GM12878 (cell line): Measurements from ENCODE around the gene CYS1. TPM values are rescaled to one million over a fixed set of nuclear protein-coding genes. Genes with fewer than 3 reads are reported as not detected.

Experiments
- ATAC-seq: fragments of 200-7000 bp; cut with Tn5 transposase; 3 replicates; pipeline ENCODE4 v1.9.1; 2020; ENCODE audit warnings: mild to moderate bottlenecking, moderate library complexity
- BruUV-seq: library from RNA; stranded (reverse); fragments of 400-500 nt; replicated peaks from 2 replicates; lab custom pipeline; 2021; lab: Mats Ljungman, UMichigan
- CTCF ChIA-PET: fragments of 300-600 bp; sonication (Branson Sonifier 250); formaldehyde crosslinking; extraction: SDS; loops from one replicate; lab custom pipeline; 2021; ENCODE audit warnings: inconsistent platforms; lab: Yijun Ruan, JAX
- POLR2A ChIA-PET: fragments of 350-600 bp; formaldehyde crosslinking; extraction: SDS; loops from one replicate; lab custom pipeline; 2021; ENCODE audit warnings: inconsistent platforms; lab: Charles Lee
- RAD21 ChIA-PET: fragments of 300-600 bp; sonication (Branson Sonifier 250); formaldehyde crosslinking; loops from one replicate; lab custom pipeline; 2023; ENCODE audit warnings: antibody characterized with exemption; ENCODE audit not compliant: unreplicated experiment; lab: Charles Lee
- SMC1A ChIA-PET: fragments of 300-600 bp; sonication (Branson Sonifier 250); formaldehyde crosslinking; loops from one replicate; lab custom pipeline; 2023; ENCODE audit not compliant: unreplicated experiment, uncharacterized antibody; lab: Charles Lee
- DNase-seq: peaks from one replicate; pipeline ENCODE4 v3.0.0-alpha.2; 2011; ENCODE audit warnings: low read depth, low spot score
- FAIRE-seq: peaks from 3 replicates; lab custom pipeline; 2011; peaks lifted over from hg19 to GRCh38; lab: Jason Lieb, UNC
- H2AFZ ChIP-seq: 2 replicates; pipeline ENCODE4 v1.6.0; 2011; ENCODE audit warnings: low read depth, low read length, control low read depth; ENCODE audit not compliant: control insufficient read depth
- H3K27ac ChIP-seq: 2 replicates; pipeline ENCODE4 v1.5.1; 2011; ENCODE audit warnings: control low read depth; ENCODE audit not compliant: control insufficient read depth, insufficient read depth
- H3K27me3 ChIP-seq, 2 experiments: replicated peaks in 1 of 2; 2 replicates each; pipeline versions ENCODE4 v1.6.0 to v1.6.1; 2011; ENCODE audit warnings: low read length in 1 of 2; ENCODE audit not compliant: control insufficient read depth in 2 of 2, insufficient read depth in 2 of 2
- H3K36me3 ChIP-seq, 2 experiments: 2 replicates each; pipeline ENCODE4 v1.5.1; 2011; ENCODE audit warnings: low read length in 1 of 2; ENCODE audit not compliant: control insufficient read depth in 2 of 2, insufficient read depth in 2 of 2
- H3K4me1 ChIP-seq: 2 replicates; pipeline ENCODE4 v1.6.1; 2011; ENCODE audit warnings: mild to moderate bottlenecking, low read length, moderate library complexity, mixed read lengths; ENCODE audit not compliant: control insufficient read depth, insufficient read depth
- H3K4me2 ChIP-seq: 2 replicates; pipeline ENCODE4 v1.6.0; 2011; ENCODE audit warnings: control low read depth; ENCODE audit not compliant: control insufficient read depth, insufficient read depth
- H3K4me3 ChIP-seq: fragments of 200-600 bp; sonication (generic); 2 replicates; pipeline ENCODE4 v1.5.1; 2016
- H3K79me2 ChIP-seq: 2 replicates; pipeline ENCODE4 v1.6.0; 2011; ENCODE audit warnings: low read length; ENCODE audit not compliant: control insufficient read depth, insufficient read depth
- H3K9ac ChIP-seq: 2 replicates; pipeline ENCODE4 v1.8.0; 2011; ENCODE audit warnings: low read length, control low read depth, mixed read lengths; ENCODE audit not compliant: control insufficient read depth, insufficient read depth
- H3K9me3 ChIP-seq: replicated peaks from 3 replicates; pipeline ENCODE4 v1.5.1; 2011; ENCODE audit warnings: mild to moderate bottlenecking, low read length; ENCODE audit not compliant: control insufficient read depth, insufficient read depth
- H4K20me1 ChIP-seq: 2 replicates; pipeline ENCODE4 v1.6.0; 2011; ENCODE audit not compliant: control insufficient read depth, insufficient read depth
- BHLHE40 ChIP-seq, 2 experiments: fragments of 450-650 bp in 1 of 2; IDR thresholded peaks; 2 replicates each; pipeline ENCODE4 v1.6.1; 2011 to 2017; ENCODE audit warnings: low read depth in 2 of 2, borderline replicate concordance in 1 of 2, improper control_type of control experiment in 1 of 2, low read length in 1 of 2, mild to moderate bottlenecking in 1 of 2
- CREB1 ChIP-seq: IDR thresholded peaks from 2 replicates; pipeline ENCODE4 v1.6.1; 2012; ENCODE audit warnings: low read depth, mild to moderate bottlenecking, inconsistent platforms
- CTCF ChIP-seq, 3 experiments: IDR thresholded peaks in 2 of 3; conservative IDR thresholded peaks in 1 of 3; 2 replicates each; pipeline ENCODE4 v1.5.1; 2011; ENCODE audit warnings: low read depth in 3 of 3, low read length in 3 of 3, mild to moderate bottlenecking in 3 of 3, control low read depth in 2 of 3, moderate library complexity in 2 of 3, inconsistent platforms in 1 of 3, mixed read lengths in 1 of 3; ENCODE audit not compliant: control insufficient read depth in 2 of 3, insufficient read depth in 1 of 3; ENCODE audit errors: extremely low read depth in 1 of 3
- EED ChIP-seq: sonication (generic); IDR thresholded peaks from 2 replicates; pipeline ENCODE4 v1.6.1; 2016; ENCODE audit warnings: antibody characterized with exemption, low read depth
- ELK1 ChIP-seq: IDR thresholded peaks from 2 replicates; pipeline ENCODE4 v1.6.1; 2012; ENCODE audit warnings: low read depth, low read length, improper control_type of control experiment
- KAT2A ChIP-seq: conservative IDR thresholded peaks from 2 replicates; pipeline ENCODE4 v1.6.1; 2011; ENCODE audit warnings: low read depth, low read length; ENCODE audit not compliant: control insufficient read depth
- WGBS: methylation state at CpG from one replicate; pipeline ENCODE4 v1.1.6; 2016; ENCODE audit warnings: low lambda C conversion rate; ENCODE audit not compliant: insufficient replicate concordance, insufficient coverage; ENCODE audit errors: missing lambda C conversion rate; 5-methylcytosine and 5-hydroxymethylcytosine counted together
- in situ Hi-C: fragments of 300-500 bp; cut with MboI; formaldehyde crosslinking; loops from 9 replicates; pipeline ENCODE4 v1.14.3; 2018; ENCODE audit warnings: mixed read lengths
- intact Hi-C: fragments of 100-400 bp; cut with micrococcal nuclease; formaldehyde crosslinking; loops from one replicate; pipeline ENCODE4 v1.14.2; 2022; ENCODE audit not compliant: unreplicated experiment
- polyA plus RNA-seq, 11 experiments: library from polyadenylated mRNA; depleted of rRNA in 4 of 11; unstranded in 6 of 11; stranded (reverse) in 5 of 11; fragments of >200 nt; fragmentation: Nextera tagmentation in 4 of 11; fragmentation: Illumina TruSeq in 1 of 11; extraction: Ambion mirVana in 4 of 11; extraction: Trizol in 1 of 11; gene quantifications; 1 replicate in 1 of 11; 2 replicates in 10 of 11; pipeline versions ENCODE4 v1.2.1 to v1.2.3, GENCODE V29; 2011 to 2016; ENCODE audit warnings: inconsistent platforms in 2 of 11, missing spikeins in 2 of 11, low read depth in 1 of 11
- total RNA-seq, 4 experiments: library from RNA; depleted of rRNA in 3 of 4; stranded (reverse); fragments of >200 nt in 3 of 4; fragmentation: Illumina TruSeq in 1 of 4; extraction: Trizol in 1 of 4; gene quantifications; 2 replicates each; pipeline versions ENCODE4 v1.2.1 to v1.2.3, GENCODE V29; 2013 to 2021

Gene CYS1
- total and polyA plus RNA-seq, 10 of the 15 experiments (the other 5 are each of a cell fraction or from before 2014, with no cell fraction given) = 0.35 to 6.4 (median 2.5) TPM

- no TSS peak for BruUV-seq
- no peaks in the 10 kb centered on the region for H3K79me2 ChIP-seq
- H2AFZ ChIP-seq = no peak overlapping the region
- no peaks in the 10 kb centered on the region for H3K9me3 ChIP-seq
- H3K27me3 ChIP-seq = no peaks in the 10 kb centered on the region; a peak in 3 of 4 replicates
- ChIA-PET POLR2A (no interaction called here), SMC1A (interaction anchor here (1.2 kb wide), 1 partner anchor 39 kb away, joined by 4 read pairs; no protein-coding TSS in a partner anchor), CTCF (interaction anchor here (2.0 kb wide), 1 partner anchor 208 kb away, joined by 8 read pairs; no protein-coding TSS in a partner anchor)
- in situ Hi-C loops = no loop called here
- no peaks in the 10 kb centered on the region for H3K4me1 ChIP-seq
- ATAC-seq = 0 out of 3 replicates have a peak, but pooled peaks have one; percentile 18
- H3K4me3 ChIP-seq = no peak overlapping the region
- 59% methylated on average over 10 of the region's 10 CpGs for WGBS
- FAIRE-seq = no peak
- TF ChIP-seq EED = no peak
- TF ChIP-seq KAT2A = no peak
- no peak for TF ChIP-seq CREB1
- TF ChIP-seq BHLHE40 (IDR thresholded peaks at IDR 0.05; ENCODE audit: borderline replicate concordance in 1 of 2, low read depth in 2 of 2, low read length in 1 of 2) = no peak
- TF ChIP-seq CTCF (IDR thresholded peaks at IDR 0.05 in 2 of 3, conservative IDR thresholded peaks at IDR 0.05 in 1 of 3; ENCODE audit: control insufficient read depth in 2 of 3, extremely low read depth in 1 of 3, insufficient read depth in 1 of 3, low read depth in 3 of 3, low read length in 3 of 3) = peak in 1 of 3 experiments; percentile 16; a peak in 1 of 6 replicates
- no peak for TF ChIP-seq ELK1
- TF ChIP-seq, all 136 proteins: peak for 1
- no peaks in the 10 kb centered on the region for H3K36me3 ChIP-seq
- H3K9ac ChIP-seq = no peak overlapping the region
- no peak overlapping the region for H3K4me2 ChIP-seq
- RAD21 ChIA-PET = no interaction called here
- no peak overlapping the region for H3K27ac ChIP-seq
- no peaks in the 10 kb centered on the region for H4K20me1 ChIP-seq
- intact Hi-C loops = no loop called here
- DNase-seq = no peak
Observed at GRCh38 chr2:10022966-10023662, 57.1 kb downstream of the CYS1 start.
